ENCODE data around the gene COL1A2.
A peak's percentile ranks its signal among the peaks of the same experiment; 100 is the strongest.

DNA sequence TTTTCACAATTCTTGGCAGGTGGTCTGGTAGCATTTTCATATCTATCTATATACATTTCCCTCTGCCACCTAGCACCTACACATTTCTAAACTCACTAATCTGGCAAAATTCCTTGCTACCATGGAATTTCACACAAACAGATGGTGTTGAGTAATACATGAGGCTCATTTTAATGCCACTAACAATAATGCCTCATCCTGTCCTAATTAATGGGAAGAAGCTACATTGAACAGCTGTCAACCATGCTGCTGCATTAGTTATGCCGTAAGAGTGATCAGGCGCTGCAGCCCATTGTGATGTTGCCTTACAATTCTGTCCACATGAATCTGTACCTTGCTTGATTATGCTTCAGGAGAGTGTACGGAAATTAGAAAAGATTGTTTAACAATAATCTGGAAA lies 23.2 kb downstream of the COL1A2 start:
- TF ChIP-seq, protein P1, sequence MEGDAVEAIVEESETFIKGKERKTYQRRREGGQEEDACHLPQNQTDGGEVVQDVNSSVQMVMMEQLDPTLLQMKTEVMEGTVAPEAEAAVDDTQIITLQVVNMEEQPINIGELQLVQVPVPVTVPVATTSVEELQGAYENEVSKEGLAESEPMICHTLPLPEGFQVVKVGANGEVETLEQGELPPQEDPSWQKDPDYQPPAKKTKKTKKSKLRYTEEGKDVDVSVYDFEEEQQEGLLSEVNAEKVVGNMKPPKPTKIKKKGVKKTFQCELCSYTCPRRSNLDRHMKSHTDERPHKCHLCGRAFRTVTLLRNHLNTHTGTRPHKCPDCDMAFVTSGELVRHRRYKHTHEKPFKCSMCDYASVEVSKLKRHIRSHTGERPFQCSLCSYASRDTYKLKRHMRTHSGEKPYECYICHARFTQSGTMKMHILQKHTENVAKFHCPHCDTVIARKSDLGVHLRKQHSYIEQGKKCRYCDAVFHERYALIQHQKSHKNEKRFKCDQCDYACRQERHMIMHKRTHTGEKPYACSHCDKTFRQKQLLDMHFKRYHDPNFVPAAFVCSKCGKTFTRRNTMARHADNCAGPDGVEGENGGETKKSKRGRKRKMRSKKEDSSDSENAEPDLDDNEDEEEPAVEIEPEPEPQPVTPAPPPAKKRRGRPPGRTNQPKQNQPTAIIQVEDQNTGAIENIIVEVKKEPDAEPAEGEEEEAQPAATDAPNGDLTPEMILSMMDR (conservative IDR thresholded peaks at IDR 0.05; ENCODE audit: low read depth, low read length) = no peak
- no peak for TF ChIP-seq SMC3 (IDR thresholded peaks at IDR 0.05; ENCODE audit: low read depth, low read length)
- TF ChIP-seq POLR2A (IDR thresholded peaks at IDR 0.05; ENCODE audit: low read depth, low read length) = peak; percentile 5; the same call in 1 of the 2 replicates
